ENCODE measurements around the gene ERCC8. TPM values are rescaled to one million over a fixed set of nuclear protein-coding genes. Genes with fewer than 3 reads are reported as not detected.

ERCC8 gene
- total and polyA plus RNA-seq, 2 of the 13 experiments (the other 11 are each of a cell fraction or from before 2014, with no cell fraction given) = 24.4 to 35.2 TPM

DNA sequence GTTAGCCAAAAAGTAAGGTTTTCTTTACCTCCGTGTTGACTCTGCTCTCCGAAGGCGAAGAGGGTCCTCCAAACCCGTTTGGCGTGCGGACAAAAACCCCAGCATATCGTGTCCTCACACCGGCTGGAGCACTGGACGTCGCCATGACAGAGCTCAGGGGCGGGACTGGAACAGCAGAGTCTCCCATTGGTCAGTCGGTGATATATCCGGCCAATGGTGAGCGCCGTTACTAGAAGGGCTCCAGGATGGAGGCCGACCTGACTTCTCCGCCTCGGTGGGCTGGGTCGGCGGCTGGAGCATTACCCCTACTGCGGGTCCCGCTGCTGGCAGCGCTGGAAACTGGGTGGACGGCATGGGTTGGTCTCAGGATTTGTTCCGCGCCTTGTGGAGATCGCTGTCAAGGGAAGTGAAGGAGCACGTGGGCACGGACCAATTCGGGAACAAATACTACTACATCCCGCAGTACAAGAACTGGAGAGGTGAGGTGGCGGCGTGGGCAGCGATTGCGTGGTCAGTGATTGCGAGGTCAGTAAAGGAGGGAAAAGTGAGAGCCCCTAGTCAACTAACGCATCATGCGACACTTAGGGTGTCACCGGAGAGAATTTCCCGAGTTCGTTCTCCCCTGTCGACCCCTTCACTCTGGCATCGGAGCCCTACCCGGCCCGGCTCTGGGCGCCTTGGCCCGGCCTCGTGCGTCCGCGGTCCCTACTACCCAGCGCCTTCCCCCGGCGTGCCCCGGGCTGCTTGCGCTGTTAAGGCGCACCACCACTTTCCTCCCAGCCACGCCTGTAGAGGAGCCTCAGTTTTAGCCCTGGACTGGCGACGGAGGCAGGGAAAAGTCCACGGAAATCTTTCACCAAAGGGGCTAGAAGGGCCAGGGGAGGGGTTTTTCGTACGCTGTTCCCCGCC is at the start of gene ERCC8, which contains the start of gene NDUFAF2 (continued):
- TF ChIP-seq POLR2G (IDR thresholded peaks at IDR 0.05; ENCODE audit: low read depth, low read length) (peak; percentile 80), KAT8 (CRISPR knock-in tag; IDR thresholded peaks at IDR 0.05) (peak; percentile 79), ATF1 (CRISPR knock-in tag; IDR thresholded peaks at IDR 0.05) (no peak), RAD21 (CRISPR knock-in tag; IDR thresholded peaks at IDR 0.05) (no peak), YY1 (IDR thresholded peaks at IDR 0.05; ENCODE audit: insufficient read depth, insufficient replicate concordance, low read depth, low read length) (peak; percentile 95), CAMTA2 (CRISPR knock-in tag; IDR thresholded peaks at IDR 0.05; ENCODE audit: borderline replicate concordance) (no peak), ZEB1 (IDR thresholded peaks at IDR 0.05; ENCODE audit: insufficient replicate concordance, low read depth) (no peak), SOX5 (CRISPR knock-in tag; IDR thresholded peaks at IDR 0.05; ENCODE audit: borderline replicate concordance) (no peak), WIZ (CRISPR knock-in tag; IDR thresholded peaks at IDR 0.05) (0 out of 2 replicates have a peak, but pooled peaks have one; percentile 42), NAIF1 (CRISPR knock-in tag; IDR thresholded peaks at IDR 0.05; ENCODE audit: borderline replicate concordance) (no peak), SALL1 (CRISPR knock-in tag; IDR thresholded peaks at IDR 0.05) (peak; percentile 53), MIER3 (CRISPR knock-in tag; IDR thresholded peaks at IDR 0.05; ENCODE audit: borderline replicate concordance) (0 out of 2 replicates have a peak, but pooled peaks have one; percentile 45), ZNF605 (CRISPR knock-in tag; IDR thresholded peaks at IDR 0.05) (no peak), CBX1 (IDR thresholded peaks at IDR 0.05; ENCODE audit: low read depth) (peak; percentile 36)
- TF ChIP-seq, protein P1, sequence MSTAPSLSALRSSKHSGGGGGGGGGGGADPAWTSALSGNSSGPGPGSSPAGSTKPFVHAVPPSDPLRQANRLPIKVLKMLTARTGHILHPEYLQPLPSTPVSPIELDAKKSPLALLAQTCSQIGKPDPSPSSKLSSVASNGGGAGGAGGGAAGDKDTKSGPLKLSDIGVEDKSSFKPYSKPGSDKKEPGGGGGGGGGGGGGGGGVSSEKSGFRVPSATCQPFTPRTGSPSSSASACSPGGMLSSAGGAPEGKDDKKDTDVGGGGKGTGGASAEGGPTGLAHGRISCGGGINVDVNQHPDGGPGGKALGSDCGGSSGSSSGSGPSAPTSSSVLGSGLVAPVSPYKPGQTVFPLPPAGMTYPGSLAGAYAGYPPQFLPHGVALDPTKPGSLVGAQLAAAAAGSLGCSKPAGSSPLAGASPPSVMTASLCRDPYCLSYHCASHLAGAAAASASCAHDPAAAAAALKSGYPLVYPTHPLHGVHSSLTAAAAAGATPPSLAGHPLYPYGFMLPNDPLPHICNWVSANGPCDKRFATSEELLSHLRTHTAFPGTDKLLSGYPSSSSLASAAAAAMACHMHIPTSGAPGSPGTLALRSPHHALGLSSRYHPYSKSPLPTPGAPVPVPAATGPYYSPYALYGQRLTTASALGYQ (CRISPR knock-in tag; IDR thresholded peaks at IDR 0.05) = peak; percentile 53; the same call in 1 of the 2 replicates
- TF ChIP-seq, protein P2, sequence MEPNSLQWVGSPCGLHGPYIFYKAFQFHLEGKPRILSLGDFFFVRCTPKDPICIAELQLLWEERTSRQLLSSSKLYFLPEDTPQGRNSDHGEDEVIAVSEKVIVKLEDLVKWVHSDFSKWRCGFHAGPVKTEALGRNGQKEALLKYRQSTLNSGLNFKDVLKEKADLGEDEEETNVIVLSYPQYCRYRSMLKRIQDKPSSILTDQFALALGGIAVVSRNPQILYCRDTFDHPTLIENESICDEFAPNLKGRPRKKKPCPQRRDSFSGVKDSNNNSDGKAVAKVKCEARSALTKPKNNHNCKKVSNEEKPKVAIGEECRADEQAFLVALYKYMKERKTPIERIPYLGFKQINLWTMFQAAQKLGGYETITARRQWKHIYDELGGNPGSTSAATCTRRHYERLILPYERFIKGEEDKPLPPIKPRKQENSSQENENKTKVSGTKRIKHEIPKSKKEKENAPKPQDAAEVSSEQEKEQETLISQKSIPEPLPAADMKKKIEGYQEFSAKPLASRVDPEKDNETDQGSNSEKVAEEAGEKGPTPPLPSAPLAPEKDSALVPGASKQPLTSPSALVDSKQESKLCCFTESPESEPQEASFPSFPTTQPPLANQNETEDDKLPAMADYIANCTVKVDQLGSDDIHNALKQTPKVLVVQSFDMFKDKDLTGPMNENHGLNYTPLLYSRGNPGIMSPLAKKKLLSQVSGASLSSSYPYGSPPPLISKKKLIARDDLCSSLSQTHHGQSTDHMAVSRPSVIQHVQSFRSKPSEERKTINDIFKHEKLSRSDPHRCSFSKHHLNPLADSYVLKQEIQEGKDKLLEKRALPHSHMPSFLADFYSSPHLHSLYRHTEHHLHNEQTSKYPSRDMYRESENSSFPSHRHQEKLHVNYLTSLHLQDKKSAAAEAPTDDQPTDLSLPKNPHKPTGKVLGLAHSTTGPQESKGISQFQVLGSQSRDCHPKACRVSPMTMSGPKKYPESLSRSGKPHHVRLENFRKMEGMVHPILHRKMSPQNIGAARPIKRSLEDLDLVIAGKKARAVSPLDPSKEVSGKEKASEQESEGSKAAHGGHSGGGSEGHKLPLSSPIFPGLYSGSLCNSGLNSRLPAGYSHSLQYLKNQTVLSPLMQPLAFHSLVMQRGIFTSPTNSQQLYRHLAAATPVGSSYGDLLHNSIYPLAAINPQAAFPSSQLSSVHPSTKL (CRISPR knock-in tag; IDR thresholded peaks at IDR 0.05) = peak; percentile 19; the same call in 1 of the 2 replicates
- TF ChIP-seq, protein P3, sequence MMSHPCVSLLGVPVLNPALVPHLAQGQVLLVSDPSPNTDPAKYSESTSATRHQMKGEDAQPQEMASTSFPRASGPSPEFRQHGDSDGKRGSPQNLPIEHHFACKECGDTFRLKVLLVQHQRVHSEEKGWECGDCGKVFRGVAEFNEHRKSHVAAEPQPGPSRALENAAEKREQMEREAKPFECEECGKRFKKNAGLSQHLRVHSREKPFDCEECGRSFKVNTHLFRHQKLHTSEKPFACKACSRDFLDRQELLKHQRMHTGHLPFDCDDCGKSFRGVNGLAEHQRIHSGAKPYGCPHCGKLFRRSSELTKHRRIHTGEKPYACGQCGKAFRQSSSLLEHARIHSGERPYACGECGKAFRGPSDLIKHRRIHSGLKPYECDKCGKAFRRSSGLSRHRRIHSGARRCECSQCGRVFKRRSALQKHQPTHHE (CRISPR knock-in tag; IDR thresholded peaks at IDR 0.05; ENCODE audit: borderline replicate concordance) = no peak; the same call in 1 of the 2 replicates
- TF ChIP-seq, protein P4, sequence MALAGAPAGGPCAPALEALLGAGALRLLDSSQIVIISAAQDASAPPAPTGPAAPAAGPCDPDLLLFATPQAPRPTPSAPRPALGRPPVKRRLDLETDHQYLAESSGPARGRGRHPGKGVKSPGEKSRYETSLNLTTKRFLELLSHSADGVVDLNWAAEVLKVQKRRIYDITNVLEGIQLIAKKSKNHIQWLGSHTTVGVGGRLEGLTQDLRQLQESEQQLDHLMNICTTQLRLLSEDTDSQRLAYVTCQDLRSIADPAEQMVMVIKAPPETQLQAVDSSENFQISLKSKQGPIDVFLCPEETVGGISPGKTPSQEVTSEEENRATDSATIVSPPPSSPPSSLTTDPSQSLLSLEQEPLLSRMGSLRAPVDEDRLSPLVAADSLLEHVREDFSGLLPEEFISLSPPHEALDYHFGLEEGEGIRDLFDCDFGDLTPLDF (CRISPR knock-in tag; IDR thresholded peaks at IDR 0.05) = peak; percentile 54; the same call in 1 of the 2 replicates
- TF ChIP-seq, protein P5, sequence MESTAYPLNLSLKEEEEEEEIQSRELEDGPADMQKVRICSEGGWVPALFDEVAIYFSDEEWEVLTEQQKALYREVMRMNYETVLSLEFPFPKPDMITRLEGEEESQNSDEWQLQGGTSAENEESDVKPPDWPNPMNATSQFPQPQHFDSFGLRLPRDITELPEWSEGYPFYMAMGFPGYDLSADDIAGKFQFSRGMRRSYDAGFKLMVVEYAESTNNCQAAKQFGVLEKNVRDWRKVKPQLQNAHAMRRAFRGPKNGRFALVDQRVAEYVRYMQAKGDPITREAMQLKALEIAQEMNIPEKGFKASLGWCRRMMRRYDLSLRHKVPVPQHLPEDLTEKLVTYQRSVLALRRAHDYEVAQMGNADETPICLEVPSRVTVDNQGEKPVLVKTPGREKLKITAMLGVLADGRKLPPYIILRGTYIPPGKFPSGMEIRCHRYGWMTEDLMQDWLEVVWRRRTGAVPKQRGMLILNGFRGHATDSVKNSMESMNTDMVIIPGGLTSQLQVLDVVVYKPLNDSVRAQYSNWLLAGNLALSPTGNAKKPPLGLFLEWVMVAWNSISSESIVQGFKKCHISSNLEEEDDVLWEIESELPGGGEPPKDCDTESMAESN (CRISPR knock-in tag; conservative IDR thresholded peaks at IDR 0.05) = no peak
